SIG-M5 (cell line): Measurements from ENCODE around the gene PPP1R2.
A peak's percentile ranks its signal among the peaks of the same experiment; 100 is the strongest.

ENCODE experiments used
- DNase-seq: peaks from one replicate; lab custom pipeline; 2025; lab: John Stamatoyannopoulos, UW

Gene PPP1R2

DNA sequence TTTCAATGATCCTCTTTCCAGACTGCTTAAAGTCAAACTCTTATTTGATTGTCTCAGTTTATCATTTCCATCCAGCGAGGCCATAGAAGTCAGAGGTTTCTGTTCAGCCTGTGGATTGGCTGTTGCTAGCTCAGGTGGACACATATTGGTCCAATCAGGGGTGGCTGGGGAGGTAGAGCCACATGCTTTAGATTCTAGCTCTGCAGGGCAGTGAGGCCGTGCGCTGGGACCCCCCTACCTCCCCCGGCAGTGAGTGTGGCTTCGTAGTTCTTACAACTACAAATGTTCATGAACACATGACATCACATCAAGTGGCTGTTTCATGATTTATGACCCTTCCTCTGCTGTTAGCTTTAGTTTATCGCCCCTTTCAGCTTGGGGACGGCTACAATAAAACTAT lies 22.6 kb upstream of the PPP1R2 start:
- no peak for DNase-seq

DNA sequence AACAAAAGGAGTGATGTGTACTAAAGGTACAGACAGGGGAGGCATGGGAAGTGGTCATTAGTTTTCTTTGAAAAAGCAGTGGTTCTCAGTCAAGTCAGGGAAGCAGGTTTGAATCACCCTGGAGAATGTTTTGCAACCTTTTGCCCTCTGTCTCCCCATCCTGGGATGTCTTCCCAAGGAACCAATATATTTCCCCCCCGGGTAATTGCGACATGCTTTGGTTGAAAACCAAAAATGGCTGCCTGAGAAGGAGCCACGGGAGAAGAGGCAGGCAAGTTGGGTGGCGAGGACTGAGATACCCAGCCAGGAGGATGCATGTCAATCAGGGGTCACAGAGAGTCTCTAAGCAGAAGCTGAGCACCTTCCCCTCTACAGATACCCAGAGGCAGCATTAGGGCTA lies 20.2 kb upstream of the PPP1R2 start:
- DNase-seq, result no peak

DNA sequence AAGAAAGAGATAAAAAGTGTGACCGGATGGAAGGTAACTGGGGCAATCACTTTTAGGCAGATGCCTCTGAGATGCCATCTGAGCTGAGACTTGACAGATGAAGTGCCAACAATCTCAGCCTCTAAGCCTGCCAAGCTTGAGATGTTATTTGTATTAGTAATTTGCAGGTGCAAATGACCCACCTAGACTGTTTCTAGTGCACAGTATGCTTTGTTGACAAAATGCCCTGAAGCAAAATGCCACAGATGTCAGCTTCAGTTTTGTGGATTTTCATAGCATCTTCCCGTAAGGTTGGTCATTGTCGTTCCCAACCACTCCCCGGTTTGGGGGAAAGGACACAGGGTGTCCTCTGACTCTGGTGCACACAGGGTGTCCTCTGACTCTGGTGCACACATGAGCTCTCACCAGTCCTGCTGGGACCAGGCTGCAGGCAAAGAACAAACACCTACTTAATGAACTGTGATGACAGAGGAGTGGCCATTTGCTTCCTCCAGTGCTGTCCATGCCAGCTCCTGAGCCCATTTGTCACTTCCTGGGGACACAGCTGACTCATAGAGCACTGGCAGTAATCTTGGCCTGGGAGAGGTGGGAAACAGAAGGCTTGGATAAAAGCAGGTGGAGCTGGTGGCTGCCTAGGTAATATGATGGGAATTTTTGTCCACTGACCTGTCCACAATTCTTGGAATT lies 16.7 kb upstream of the PPP1R2 start:
- no peak for DNase-seq

DNA sequence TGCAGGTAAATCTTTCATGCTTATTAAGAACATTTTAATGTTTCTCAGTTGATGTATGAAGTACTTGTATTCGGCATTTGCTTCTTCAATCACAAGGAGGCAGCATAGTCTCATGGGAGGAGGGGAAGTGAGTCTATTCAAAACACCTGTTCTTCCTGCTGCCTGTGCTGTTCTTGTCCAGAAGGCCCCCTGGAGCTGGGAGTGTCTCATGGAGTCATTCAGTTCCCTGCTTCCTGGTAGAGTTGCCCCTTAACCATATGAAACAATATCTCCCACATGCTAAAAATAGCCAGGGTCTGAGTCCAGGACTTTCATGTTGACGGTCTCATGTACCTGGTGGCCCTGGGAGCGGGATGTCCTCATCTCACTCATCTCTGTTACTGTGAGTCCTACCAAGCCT lies 15.5 kb upstream of the PPP1R2 start:
- DNase-seq, result no peak

DNA sequence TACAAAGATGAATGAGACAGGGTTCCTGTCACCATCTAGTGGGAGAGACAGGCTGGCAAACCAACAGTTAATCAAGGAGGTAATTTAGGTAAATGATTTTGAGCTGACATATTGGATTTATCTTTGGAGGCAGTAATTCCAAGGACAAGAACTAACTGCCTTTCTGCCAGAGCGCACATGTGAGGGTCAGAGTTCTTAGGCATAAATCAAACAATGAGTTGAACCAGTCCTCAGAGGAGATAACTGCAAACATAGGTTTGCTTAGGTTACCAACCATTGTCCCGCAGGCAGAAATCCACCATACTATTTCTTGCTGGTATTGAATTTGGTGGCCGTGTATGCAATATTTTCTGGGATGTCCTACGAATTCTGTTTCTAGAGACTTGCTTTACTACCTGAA lies 14.2 kb upstream of the PPP1R2 start:
- DNase-seq, result no peak

DNA sequence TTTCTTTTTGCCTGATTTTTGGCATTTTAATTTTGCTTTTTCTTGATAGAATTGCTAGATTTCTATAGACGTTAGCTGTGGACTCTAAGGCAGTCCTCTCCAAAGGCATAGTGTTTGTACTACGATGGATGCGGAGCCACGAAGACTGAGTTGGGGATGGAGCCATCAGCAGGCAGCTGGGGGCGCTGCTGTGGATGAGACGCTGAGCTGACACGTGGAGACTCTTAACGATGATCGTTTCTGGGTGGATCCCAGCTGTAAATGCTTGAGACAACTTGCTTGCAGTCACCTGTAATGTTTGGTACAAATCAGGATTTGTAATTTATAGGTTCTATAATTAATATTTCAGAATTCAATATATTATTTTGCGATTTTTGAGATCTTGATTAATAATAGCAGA lies 13.3 kb upstream of the PPP1R2 start:
- DNase-seq, result no peak

DNA sequence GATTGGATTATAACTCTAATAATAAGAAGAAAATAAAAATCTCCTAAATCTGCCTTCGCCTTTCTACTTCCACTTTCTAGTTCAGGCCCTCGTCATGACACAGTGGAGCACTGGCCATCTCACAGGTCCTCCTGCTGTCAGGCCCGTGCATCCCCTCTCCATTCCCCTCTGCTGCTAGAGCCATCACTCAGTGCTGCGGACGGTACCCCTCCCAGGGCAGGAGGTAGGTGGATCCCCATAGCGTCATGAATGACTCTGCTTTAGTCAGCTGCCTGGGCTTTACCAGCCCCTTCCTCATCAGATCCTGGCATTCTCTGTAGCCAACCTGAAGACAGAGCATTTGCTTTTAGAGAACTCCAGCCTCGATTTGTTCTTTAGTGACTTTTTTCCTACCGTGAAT lies 12.0 kb upstream of the PPP1R2 start:
- DNase-seq, result no peak

DNA sequence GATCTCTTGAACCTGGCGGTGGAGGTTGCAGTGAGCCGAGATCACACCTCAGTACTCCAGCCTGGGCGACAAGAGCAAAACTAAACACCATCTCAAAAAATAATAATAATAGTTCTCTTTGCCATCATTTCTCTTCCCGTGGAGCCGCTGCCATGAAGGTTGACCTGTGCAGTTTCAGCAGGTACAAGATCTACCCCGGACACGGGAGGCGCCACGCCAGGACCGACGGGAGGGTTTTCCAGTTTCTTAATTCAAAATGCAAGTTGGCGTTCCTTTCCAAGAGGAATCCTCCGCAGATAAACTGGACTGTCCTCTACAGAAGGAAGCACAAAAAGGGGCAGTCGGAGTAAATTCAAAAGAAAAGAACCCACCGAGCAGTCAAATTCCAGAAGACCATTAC lies 11.3 kb upstream of the PPP1R2 start:
- DNase-seq, result no peak

DNA sequence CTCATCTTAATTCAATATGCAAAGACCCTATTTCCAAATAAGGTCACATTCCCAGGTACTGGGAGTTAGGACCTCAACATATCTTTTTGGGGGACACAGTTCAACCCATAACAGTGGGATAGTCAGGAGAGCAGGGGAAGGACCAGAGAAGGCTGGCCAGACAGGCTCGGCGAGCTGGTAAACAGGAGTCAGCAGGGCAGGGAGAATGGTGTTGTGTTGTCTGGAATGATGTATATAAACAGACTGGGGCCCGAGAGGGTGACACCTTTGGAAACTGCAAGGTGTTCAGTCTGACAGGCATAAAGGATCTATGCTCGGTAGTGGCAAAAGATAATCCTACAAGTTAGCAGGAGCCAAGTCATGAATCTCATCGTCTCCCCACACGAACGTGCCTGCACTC lies 10.1 kb upstream of the PPP1R2 start:
- DNase-seq, result no peak

DNA sequence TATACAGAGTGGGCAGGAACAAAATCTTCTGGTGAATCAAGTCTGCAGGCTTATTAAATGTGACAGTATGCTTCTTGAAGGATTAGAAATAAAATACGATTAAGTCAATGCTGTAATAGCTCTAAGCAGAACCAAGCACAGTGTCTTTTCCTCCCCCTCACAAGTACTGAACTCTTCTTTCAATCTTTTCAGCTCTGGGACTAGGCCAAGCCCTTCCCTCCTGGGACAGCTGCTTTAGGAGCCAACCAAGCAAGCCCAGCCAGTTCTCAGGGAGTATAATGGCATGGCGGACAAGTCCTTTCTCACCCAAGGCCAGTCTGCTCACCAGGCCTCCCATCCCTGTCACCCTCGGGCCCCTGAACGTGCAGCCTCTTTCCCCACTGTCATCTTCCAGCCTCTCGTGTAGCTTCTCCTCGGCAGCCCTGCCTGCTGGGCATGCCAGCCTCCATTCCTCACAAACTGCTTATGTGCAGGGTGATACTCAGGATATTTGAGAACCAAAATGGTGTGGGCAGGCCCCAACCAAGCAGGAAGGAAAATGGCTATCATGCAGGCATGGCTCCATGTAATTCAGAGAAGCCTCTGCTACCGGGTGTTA lies 8.4 kb upstream of the PPP1R2 start:
- no peak for DNase-seq

DNA sequence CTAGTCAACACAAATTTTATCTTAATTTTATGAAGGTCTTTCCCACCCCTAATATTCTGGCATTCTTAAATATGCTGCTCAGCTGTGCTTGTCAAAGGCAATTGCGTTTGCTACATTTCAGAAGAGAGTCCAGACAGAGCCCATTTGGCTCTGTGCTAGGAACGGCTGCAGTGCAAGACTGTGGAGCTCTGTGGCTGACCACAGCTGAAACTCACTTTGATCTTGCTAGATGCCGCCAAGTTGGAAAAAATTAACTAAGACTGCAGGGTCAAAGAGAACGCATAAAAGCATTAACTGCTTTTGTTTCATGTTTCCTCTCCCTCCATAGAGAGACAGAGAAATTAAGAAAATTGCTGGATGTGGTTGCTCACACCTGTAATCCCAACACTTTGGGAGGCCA lies 7.6 kb upstream of the PPP1R2 start:
- DNase-seq, result no peak

DNA sequence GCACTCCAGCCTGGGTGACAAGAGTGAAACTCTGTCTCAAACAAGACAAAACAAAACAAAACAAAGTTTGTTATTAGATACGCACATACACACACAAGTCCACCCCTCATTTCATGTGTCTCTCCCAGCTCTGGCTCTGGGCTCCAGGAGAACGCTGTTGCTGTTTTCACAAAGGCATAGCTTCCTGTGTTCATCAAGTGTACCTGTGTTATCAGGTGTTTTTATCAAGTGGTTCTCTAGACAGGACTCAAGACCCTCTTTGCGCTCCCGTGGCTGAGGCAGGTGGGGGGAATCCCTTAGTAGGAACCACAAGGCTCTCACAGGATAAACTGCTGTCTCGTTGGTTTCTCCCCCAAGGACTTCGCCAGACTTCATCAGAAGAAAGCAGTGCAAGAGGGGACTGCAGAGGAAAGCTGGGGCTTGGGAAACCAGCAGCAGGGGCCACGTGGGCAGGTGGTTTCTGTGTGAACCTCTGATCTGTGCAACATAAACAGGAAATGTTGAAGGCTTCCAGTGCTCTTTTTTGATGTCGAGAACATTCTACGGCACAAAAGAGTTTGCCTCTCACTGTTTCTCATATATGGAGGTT lies 6.9 kb upstream of the PPP1R2 start:
- DNase-seq, result no peak

DNA sequence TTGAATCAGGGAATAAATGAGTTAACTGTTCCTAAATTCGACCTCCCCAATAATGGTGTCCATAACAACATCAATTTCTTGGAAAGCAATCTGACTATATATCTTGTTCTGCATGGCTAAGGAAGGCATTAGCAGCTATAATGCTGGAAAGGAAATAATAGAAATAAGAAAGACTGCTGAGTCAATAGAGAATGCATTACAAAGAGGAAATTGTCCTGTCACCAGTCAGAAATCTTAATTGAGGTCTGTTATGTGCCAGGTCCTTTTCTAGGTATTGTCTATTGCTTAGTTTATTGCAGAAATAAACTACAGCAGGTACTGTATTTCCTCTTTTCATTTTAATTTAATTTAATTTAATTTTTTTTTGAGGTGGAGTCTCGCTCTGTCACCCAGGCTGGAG lies 5.9 kb upstream of the PPP1R2 start:
- no peak for DNase-seq

DNA sequence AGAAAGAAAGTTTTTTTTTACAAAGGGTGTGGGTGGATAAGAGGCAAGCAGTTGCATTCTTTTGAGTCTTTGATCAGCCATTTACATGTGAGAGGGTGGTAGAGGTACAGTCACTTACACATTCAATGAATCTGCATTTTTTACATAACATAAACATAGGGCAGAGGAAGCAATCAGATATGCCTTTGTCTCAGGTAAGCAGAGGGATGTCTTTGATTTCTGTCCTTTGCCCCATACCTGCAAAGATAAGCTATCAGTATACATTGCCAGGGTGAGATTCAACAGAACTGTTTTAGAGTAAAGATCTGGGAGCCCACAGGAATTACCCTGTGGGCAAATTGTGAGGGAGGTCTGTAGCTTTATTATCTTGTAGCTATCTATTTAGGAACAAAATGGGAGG lies 5.4 kb upstream of the PPP1R2 start:
- no peak for DNase-seq

DNA sequence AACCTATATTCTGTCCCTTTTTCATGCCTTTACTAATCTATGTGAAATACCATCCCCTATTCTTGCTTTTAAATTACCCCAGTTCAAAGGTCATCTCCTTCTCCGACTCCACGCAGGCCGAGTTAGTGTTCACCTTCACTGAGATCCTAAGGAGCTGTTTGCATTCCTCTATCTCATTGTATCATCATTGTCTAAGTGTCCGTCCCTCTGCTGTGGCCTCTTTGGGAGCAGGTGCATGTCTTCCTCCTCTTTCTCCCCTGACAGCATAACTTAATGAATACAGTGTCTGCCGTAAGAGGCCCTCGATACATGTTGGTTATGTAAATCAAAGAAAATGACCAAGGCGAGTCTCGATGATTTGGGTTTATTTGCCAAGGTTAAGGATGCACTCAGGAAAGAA lies 4.9 kb upstream of the PPP1R2 start:
- no peak for DNase-seq

DNA sequence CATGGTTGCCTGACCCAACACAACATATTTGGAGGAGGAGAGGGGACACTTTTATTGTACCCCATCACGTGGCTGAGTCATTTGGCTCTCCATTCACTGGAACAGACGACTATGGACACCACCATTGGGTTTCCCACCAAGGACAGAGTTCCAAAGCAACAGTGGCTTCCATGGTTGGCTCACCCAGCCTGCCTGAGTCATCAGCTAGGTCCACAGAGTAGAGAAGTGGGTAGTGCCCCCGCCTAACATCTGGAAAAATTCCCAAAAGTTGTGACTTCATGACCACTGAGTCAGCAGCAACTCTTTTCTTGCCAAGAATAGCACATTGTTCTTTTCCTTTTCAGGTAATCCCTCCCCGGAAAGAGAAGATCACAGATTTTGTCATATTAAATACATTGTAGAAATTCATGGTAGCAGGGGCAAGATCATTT lies 3.0 kb upstream of the PPP1R2 start:
- DNase-seq, result no peak

DNA sequence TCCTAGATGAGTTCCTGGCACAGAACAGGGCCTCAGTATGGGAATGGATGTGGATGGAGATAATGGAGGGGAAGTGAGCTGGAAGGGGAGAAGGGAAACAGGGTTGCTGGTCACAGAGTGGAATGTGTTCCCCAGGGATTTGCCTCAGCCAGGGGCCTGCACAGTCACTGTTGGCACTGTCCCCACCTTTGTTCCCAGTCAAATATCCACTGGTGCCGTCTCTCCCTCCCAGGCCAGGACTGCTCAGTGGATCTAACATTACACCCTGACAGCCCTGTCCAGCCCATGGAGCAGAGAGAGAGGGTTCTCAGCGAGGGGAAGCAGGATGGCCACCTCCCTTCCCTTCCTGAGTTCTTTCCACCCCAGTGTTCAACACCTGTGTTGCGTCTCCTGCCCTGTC lies 1.5 kb upstream of the PPP1R2 start:
- no peak for DNase-seq

DNA sequence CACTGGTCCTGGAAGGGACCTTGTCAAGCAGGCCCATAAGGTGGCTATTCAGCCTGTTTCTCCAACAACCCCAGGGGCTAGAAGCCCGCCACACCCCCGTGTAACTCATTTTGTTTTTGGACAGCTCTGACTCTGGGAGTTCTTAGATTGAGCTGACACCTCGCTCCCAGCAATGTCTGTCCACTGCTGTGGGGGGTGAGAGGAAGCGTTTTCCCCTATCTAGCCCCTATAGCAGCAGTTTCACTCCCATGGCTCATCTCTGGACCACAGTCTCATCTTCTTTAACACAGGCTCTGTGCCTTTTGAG lies 1.1 kb upstream of the PPP1R2 start:
- DNase-seq, result no peak

DNA sequence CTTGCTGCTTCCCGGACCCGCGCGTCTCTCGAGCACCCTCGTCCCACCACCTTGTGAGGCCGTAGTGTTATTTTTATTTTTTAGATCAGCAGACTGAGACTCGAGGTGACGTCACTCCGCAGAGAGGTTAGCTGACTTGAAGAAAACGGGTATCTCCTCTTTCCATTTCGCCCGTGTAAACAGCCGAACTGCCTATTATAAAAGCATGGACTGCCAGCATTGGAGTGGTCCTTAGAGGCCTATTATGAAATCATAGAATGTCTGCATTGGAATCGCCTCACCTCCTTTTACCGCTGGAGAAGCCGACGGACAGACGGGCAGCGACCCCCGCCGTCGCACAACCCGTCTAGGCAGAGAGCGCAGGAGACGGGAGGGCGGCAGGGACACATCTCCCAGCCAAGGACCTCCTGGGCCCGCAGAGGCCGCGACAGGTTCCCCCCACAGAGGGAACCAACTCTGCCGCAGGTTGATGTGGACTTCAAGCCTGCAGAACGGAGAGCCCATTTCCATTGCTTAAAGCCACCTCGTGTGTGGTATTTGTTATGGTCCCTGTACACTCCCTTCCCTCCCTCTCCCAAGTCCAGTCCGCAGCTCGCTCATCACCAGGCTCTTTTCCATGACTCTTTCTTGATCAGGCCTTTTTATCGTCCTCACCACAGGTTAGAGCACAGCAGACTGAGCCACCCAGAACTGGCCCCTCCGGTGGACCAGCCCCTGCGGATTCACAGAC lies 540 bp upstream of the PPP1R2 start:
- DNase-seq, result no peak

DNA sequence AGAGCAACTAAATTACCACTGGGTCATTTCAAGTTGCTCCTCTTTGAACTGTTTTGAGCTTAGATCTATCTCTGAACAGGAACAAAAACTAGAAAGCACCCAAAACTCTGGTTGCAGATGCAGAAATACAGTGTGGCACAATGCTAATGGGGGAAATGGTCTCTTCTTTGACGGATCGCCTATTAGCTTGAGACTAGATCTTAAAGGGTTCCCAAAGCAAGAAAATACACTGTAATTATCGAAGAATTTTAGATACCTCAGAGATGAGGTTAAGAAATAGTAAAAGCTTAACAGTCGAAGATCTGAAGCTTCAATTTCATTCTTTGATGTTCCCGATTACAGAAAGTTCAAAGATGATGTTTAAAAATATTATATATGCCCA lies 818 bp downstream of the PPP1R2 start:
- peak; percentile 6 for DNase-seq

DNA sequence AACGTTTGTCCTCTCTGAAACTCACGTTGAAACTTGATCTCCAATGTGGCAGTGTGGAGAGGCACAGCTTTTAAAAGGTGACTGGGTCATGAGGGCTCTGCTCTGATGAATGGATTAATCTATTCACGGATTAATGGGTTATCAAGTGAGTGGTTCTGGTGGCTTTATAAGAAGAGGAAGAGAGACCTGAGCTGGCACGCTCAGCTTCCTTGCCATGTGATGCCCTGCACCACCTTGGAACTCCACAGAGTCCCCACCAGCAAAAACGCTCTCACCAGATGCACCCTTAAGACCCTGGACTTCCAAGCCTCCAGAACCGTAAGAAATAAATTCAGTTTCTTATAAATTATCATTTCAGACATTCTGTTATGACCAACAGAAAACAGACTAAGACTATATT lies 2.6 kb downstream of the PPP1R2 start:
- no peak for DNase-seq

DNA sequence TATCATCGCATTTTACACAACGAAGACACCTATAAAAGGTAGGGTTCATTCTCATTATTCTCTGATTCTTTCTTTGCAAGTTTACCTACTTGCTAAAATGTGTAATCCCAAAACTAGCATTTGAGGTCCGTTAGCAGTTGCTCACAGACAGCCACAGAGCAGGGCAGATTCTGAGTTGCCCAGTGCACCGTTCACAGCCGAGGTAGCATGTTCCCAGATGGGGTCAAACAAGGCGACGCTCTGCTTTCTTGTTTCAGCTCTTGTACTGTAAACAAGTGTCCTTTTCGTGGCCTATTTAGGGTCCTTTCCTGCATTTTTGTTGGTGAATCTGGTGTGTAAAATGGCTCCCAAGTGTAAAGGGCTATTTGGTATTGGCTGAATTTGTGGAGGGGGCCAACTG lies 3.1 kb downstream of the PPP1R2 start:
- DNase-seq, result no peak

DNA sequence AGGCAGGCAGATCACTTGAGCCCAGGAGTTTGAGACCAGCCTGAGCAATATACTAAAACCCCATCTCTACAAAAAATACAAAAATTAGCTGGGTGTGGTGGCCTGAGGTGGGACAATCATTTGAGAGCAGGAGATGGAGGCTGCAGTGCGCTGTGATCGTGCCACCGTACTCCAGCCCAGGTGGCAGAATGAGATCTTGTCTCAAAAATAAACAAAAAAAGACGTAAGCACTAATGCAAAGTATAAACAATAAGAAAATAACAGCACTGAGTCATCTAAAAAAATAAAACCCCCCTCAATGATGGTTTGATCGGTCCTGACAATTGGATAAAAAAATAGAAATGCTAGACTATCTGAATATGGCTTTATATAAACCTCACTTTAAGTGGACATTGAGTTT lies 3.6 kb downstream of the PPP1R2 start:
- DNase-seq, result no peak

DNA sequence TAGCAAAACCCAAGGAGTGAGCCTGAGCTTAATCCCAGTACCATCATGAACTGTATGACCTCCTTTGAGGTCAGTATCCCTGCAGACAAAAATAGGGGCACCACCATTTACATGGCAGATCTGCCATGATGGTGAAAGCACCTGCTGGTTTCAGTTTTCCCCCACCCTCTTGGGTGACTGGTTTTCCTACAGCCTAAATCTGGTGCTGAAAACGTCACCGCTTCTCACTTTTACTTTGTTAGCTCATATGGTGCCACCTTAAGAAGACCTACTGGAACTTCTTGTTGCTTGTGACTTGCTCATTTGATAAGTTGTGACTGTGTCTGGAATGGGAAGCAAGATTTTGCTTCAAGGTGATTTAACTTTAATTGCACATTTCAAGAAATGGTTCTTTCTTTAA lies 5.1 kb downstream of the PPP1R2 start:
- no peak for DNase-seq
